Measurements from ENCODE around the gene LANCL1.
"Not testable (repeated sequence)": the region's sequence is repeated elsewhere in the genome, so short reads cannot be mapped to it uniquely, and the experiment has no call there.

The LANCL1 gene

DNA sequence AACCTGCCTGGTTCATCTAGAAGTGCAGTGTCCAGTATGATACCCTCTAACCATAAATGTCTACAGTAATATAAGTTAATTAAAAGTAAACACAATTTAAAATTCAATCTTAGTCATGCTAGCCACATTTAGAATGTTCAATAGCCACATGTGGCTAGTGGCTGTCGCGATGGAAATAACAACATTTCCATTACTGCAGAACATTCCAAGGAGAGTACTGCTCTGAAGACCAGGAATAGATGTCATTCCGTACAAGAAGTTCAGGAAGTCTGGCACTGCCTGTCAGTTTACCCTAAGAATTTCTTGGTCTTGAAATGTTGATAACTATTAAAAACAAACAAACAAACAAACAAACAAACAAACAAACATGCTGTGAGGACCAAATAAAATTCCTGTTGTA, 17.2 kb downstream of the LANCL1 start:
- DNase-seq (ENCODE audit: low spot score), result no peak

DNA sequence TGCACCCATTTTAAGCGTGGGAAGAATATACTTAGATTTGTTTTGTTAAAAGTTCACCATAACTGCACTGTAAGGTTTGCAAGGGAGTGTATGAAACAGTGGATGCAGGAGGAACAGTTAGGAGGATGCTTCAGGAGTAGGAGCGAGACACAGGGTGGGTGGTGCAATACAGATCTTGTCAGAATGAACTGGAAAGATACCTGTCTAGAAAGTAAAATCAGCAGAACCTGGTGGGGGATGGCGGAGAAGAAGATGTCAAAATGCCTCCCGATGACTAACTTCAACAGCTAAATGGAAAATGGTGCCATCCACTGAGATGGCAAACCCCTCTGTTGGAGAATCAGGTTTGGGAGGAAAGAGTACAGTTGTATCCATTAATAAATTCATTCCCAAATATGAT, 18.2 kb downstream of the LANCL1 start:
- no peak for DNase-seq (ENCODE audit: low spot score)

DNA sequence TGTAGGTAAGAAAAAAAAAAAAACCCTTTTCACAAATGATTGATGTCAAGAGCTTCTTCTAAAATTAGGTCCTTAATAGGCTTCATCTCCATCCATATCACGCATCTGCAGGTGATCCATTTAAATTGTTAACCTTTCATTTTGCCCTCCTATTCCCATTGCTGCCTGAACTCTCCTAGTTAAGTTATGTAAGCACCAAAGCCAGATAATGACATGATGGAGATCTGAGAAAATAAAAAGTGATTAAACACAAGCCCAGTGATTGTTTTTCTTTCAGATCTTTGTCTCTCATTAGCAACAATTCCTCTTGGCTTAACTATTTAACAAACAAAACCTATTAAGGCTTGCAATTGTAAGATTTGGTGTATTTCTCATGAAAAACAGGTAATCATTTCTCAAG, 20.0 kb downstream of the LANCL1 start:
- no peak for DNase-seq (ENCODE audit: low spot score)

DNA sequence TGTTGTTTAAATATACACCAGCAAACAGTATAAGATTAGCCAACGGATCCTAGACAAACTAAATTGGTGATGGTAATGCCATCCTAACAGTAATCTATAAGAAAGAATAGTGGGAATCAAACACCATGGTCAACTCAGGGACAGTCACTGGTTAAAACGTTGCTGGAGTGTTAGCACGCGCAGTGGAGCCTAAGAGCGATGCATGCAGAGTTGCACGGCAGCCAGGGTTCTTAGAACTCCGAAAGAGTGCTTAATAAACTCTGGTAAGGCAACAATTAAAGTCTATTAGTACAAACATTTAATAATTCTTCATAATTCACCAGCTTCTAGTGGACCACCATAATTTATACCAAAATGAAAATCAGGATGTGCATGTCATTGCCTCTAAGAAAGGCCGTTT, 22.2 kb downstream of the LANCL1 start:
- no peak for DNase-seq (ENCODE audit: low spot score)

DNA sequence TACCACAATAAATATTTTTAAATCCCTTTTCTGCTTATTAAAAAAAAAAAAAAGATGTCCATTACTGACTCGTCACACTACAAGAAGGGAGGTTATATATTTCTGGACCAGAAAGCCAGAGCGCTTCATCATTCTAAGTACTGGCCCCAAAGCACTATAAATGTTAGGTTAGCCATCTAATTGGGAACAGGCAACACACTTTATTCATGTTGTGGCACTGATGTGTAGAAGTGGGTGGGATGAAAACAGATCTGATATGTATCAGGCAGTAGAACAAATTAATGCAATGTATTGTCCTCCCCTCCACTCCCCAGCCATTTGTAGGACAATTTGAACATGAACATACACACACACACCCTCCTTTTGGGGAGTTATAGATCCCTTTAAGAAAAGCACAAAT, 24.4 kb downstream of the LANCL1 start:
- DNase-seq (ENCODE audit: low spot score), result no peak

DNA sequence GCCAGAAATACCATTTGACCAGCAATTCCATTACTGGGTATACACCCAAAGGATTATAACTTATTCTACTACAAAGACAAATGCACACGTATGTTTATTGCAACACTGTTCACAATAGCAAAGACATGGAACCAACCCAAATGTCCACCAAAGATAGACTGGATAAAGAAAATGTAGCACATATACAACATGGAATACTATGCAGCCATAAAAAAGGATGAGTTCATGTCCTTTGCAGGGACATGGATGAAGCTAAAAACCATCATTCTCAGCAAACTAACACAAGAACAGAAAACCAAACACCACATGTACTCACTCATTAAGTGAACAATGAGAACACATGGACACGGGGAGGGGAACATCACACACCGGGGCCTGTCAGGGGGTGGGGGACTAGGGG, 25.6 kb downstream of the LANCL1 start:
- DNase-seq (ENCODE audit: low spot score), result not testable (repeated sequence)

DNA sequence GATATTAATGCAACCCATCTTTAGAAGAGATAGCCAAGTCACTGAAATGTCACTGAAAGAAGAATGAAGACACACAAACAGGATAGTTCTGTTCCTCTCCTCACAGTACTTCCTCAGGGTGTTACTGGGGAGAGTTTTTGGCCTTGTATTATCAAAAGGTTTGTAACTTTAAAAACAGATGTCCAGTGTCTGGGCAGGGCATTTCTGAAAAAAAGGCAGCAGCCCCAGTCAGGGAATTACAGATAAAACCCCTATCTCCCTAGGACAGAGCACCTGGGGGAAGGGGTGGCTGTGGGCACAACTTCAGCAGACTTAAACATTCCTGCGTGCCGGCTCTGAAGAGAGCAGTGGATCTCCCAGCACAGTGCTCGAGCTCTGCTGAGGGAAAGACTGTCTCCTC, 30.8 kb downstream of the LANCL1 start:
- DNase-seq (ENCODE audit: low spot score), result no peak

DNA sequence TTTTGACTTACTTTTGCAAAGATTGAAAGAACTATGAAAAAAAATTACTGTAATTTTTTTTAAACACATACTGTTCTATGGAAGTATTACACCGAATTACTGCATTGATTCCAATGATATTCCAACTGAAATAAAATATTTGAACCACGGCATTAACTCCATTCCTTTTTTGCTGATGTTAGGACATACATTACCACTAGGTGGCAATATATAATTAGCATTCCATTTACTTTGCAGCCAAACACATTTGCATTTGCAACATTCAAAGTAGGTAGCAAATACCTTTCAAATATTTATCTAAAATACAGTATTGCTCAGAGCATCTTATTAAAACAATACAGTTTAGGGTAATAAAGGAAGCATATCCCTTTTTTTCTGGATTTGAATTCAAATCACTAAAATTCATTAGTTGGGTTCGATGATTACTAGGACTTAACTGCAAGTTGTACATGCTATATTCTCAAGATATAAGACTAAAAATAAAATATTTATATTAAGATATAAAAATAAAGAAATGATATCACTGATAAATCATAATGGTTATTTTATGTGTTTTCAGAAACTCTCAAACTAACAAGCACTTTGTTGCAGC, 31.3 kb downstream of the LANCL1 start:
- DNase-seq (ENCODE audit: low spot score), result peak; percentile 24

DNA sequence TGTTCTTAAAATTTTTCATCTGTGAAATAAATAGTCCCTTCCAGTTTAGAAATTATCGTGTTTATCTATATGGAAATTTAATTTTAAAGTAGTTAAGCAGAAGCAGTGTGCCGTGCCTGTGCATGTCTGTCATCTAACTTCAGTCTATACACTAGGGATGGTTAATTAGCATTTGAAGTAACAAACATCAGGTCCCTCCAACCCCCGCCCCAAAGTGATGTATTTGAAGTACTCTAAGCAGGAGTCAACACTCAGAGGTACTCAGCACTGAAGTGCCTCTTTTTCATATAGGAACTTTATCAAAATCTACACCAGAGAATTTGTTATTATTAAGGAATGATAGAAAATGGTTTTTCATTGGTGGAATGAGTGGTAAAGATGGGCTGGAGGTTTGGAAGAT, 33.0 kb downstream of the LANCL1 start:
- DNase-seq (ENCODE audit: low spot score), result no peak

DNA sequence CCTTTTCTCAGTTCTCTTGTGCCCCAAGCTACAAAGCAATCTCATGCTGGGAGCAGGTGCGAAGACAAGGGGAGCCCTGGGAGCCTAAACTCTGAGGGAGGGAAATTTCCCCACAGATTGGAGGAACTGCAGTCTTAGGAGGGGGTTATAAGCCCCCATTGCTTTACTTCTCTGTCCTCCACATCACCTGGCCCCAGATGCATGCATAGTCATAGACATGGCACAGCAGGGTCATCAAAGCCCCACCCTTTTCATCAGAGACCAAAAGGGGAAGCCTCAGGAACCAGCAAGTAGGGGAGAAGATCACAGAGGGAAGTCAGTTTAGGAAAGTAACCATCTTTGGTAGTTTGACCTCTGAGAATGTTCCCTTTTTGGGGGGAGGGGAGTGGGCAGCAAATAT, 33.7 kb downstream of the LANCL1 start:
- no peak for DNase-seq (ENCODE audit: low spot score)

DNA sequence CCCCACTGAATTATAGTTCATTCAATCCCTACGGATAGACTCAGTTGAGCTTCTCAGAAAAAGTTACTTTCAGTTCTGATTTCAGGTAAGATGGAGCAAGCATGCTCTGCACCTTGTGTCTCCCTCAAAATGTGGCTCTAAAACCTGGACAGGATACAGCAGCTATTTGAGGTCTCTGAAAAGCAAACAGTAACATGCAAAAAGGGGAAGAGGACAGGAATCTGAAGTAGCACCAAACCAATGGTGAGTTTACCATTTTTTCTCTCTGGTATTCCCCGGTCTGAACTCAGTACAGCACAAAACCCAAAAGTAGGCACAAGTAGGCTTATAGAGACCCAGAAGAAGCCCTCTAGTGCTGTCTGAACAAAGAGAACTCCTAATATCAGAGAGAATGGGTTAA, 34.1 kb downstream of the LANCL1 start:
- DNase-seq (ENCODE audit: low spot score), result no peak

DNA sequence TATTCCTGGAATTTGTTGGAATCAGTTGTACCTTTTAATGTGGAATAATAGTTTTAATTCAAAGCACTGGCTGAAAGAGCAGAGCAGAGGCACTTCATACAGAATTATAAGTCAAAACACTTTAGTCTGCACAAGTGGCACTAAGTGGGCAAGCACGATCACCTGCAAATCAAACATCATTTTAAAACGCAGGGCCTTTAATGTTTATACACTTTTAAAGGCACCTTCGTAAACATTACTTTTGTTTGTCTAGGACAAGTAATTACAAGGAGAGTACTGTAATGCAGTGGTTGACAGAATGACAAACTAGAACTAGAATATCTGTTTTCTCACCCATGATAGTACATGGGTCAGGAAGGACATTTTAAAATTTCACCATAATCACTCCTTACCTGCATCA, 36.4 kb downstream of the LANCL1 start:
- no peak for DNase-seq (ENCODE audit: low spot score)

DNA sequence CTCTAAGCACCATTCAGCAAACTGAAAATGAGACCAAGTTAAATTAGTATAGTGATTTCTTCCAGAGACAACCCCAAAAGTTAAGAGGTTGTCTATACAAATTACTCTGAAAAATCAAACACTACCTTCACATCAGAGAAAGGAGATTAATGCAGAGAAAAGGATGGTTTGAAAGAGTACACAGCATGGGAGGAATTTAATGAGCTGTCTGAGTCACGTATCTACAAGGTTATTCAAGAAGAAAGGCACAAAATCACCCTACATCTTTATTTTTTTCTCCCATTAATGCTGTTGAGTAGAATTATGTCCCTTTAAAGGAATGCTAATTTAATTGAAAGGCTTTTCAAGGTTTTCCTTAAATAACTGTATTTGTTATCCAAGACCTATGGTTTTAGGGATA, 41.1 kb downstream of the LANCL1 start:
- no peak for DNase-seq (ENCODE audit: low spot score)

DNA sequence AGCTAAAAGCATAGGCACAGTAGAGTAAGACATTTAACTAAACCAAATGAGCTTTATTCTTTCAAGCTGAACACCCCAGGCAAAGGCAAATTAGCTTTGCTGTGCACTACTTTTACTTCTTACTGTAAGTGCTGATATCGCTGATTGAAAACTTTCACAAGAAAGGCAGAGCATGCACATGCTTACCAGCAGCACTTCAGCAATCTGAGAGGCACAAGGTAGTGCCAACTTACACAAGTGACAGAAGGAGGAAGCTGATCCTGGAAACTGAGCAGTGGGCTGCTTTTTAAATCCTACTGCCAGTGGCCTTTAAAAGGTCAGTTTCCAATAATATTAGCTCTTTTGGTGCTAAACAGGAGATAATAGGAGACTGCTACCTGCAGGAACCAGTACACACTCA, 43.9 kb downstream of the LANCL1 start:
- DNase-seq (ENCODE audit: low spot score), result no peak

DNA sequence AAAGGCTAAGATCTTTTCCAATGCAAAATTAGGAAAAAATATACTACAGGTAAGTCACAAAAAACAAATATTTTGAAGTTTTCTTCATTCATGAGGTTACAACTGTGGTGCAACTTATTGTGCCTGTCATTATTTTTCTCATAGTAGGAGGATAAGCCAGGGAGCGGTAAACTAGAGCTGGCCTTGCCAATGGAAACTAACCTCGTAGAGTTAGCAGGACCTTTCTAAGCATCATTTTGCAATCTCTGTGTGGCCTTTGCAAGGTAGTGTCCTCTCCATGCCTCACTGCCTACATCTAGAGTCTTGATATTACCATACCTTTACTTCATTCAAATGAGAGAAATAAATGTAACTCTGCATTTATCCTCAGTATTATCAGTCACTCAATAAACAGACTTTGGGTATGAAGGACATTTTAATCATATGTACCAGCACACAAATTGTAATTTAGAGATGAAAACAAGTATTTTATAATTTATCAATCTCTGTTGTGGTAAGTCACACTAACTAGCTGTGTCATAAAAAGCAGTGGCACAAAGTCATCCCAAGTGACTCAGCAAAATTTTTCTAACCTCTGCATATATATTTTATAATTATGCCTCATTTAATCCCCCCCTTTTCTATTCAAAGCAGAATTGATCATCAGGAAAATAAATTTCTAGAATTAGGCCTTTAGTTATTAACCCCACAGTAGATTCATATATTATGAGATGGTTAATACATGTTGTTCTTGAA, 47.0 kb downstream of the LANCL1 start:
- no peak for DNase-seq (ENCODE audit: low spot score)

DNA sequence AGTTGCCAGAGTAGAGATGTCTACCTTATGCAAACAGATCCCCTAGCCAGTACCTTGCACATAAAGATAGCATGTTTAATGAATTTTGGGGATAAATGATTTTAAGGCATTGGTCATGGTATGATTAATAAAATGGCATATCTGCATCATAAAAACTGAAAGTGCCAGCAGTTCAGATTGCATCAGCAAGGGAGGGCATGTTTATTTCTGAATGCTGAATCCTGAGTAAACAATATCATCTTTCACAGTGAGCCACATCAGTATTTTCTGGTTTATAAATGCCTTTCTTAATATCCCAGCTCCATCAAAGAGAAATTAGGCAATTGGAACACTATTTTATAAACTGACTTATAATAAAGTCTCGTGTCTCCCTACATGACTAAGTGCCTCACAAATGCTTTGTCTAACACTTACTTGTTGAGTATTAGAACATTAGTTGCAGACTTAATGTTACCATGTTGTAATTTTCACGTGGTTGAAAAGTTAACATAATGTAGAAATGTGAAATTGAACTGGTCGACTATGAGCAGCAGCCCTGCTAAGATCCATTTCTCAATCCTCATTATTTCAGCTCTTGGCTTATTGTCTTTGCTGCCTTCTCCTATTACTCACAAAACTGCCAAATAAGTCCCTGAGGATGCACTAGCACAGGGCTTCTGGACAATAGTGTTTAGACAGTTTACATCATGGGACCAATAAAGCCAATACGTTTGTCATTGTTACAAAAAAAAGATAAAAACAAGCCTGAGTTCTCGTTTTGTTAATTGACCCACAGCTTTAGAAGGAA, 48.0 kb downstream of the LANCL1 start:
- DNase-seq (ENCODE audit: low spot score), result no peak

DNA sequence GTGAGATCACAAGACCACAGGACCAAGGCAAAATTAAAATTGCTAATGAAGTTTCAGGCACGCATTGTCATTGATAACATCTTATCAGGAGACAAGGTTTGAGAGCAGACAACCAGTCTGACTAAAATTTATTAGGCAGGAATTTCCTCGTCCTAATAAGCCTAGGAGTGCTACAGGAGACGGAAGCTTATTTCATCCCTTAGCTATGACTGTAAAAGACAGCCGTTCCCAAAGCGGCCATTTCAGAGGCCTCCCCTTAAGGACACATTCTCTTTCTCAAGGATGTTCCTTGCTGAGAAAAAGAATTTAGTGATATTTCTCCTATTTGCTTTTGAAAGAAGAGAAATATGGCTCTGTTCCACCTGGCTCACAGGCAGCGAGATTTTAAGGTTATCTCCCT, 49.2 kb downstream of the LANCL1 start:
- DNase-seq (ENCODE audit: low spot score), result not testable (repeated sequence)

DNA sequence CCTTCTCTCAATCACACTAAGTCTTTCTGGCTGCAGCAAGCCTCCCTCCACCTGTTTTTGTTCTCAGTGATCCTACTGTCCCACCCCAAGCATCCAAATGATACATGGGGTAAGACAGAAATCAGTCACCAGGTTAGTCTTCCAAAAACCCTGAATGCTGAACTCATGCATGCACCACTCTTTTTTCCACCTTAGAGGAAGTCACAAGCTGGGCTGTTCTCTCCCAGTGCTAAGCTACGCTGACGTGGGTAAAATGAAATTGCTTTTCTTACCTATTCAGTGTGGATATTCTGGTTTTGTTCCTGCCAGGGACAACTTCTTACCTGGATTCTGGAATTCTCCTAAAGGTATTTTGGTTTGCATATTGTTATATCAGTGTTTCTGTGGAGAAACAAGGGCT, 54.2 kb downstream of the LANCL1 start:
- DNase-seq (ENCODE audit: low spot score), result no peak

DNA sequence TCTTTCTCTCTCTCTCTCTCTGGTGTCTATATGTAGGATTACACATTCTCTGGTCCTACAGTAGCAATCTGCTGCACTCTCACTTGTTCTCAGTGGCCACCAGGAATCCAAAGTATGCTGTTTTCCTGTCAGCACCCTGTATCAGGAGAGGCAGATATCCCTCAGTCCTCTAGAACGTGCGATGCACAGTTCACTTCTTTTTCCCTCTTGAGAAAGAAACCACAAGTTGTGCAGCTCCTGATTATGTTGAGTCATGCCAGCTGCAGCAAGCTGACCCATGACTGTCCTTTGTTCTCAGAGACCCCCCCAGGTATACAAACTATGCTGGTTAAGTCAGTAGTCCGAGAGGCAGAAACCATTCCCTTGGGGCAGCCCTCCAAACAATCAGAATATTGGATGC, 54.6 kb downstream of the LANCL1 start:
- no peak for DNase-seq (ENCODE audit: low spot score)

DNA sequence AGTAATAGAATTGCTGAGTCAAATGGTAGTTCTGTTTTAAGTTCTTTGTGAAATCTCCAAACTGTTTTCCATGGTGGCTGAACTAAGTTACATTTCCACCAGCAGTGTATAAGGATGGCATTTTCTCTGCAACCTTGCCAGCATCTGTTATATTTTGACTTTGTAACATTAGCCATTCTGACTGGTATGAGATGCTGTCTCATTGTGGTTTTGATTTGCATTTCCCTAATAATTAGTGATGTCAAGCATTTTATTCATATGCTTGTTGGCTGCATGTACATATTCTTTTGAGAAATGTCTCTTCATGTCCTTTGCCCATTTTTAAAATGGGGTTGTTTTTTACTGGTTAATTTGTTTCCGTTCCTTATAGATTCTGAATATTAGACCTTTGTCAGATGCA, 63.9 kb downstream of the LANCL1 start:
- no peak for DNase-seq (ENCODE audit: low spot score)

DNA sequence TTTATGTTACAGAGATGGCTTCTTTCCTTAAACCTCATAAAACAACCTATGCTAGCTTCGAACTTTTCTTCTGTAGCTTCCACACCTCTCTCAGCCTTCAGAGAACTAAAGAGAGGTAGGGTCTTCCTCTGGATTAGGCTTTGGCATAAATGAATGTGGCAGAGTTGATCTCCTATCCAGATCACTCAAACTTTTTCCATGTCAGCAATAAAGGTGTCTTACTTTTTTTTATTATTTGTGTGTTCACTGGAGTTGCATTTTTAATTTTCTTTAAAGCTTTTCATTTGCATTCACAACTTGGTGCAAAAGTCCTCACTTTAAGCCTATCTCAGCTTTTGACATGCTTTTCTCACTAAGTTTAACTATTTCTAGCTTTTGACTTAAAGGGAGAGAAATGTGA, 66.0 kb downstream of the LANCL1 start:
- DNase-seq (ENCODE audit: low spot score), result no peak

DNA sequence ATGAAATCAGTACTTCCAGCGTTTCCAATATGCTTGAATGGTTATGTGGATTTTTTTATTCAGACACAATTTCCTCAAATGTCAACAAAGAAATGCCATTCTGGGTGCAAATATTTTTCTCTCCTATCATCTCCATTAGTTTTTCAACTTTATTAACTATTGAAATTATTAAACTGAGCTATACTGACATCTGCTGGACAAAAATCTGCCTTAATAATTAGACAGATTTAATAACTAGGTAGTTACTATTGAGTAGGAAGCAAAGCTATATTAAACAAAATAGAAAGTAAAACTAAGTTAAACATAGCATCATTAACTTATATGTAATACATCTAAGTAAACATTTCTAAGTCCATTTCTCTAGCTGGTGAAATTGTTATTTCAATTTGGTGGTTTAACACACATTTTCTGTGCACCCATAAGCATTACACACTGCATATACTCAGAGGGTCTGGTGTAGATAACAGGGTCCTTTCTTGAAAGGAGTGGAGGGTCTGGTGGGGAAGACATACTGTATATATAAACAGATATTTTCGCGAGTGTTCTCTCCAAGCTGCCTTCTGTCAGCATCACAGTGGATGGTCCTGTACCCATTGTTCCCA, 77.0 kb downstream of the LANCL1 start:
- DNase-seq (ENCODE audit: low spot score), result no peak

DNA sequence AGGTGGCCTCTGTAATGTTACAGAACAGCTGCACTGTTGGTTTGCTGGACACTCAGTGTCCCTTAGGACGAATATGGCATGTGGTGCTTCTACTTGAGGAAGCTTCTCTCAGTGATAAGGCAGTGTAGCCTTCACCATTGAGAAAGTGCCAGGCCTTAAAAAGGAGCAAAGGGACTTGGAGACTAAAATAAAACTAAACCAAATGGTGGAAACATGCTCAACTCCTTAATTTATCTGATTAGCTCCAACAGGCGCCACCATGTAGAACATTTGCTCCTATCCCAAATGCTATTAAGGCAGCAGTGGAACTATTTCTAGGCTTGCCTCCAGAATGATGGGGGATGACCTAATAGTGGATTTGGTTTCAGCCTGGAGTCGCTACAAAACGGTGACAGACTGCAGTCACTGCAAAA, 84.1 kb downstream of the LANCL1 start:
- no peak for DNase-seq (ENCODE audit: low spot score)

Measured in germinal center (tissue), 1 donor.